T1000 (cell line): ENCODE measurements around the gene RNF26.

Experiments used
- DNase-seq: peaks from one replicate; lab custom pipeline; 2025; ENCODE audit warnings: mixed read lengths; lab: John Stamatoyannopoulos, UW

RNF26 gene

DNA sequence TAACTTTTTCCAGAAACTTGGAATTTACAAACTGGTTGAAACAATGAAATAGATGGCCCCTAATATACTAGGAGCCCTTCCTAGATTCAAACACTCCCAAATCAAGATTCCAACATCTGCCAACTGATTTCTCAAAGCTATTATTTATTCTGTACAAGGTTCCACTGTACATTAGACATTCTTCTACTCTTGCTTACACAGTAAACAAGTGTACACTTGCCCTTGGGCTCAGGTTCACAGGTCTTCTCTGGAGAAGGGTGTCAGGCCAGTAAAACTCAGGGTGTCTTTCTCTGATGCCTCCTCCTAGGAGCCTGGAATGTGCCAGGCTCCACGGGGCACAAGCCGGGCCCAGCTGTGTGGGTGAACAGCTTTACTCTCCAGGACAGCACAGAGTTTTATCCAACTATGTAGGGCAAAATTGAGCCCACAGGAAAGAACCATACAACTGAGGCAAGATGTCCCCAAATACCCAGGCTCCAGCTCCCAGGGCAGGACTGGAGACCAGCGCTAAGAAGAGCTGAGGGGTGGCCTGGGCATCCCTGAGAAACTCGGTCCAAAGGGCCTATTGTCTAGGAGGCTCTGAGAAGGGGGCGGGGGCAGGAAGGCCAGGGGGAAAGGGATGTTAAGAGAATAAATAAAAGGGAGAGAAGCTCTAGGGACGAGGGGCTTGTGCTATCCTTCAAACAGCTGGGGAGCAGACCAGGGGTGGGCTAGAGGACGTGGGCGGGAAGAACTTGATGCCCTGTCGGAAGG lies 20.9 kb downstream of the RNF26 start:
- no peak for DNase-seq

DNA sequence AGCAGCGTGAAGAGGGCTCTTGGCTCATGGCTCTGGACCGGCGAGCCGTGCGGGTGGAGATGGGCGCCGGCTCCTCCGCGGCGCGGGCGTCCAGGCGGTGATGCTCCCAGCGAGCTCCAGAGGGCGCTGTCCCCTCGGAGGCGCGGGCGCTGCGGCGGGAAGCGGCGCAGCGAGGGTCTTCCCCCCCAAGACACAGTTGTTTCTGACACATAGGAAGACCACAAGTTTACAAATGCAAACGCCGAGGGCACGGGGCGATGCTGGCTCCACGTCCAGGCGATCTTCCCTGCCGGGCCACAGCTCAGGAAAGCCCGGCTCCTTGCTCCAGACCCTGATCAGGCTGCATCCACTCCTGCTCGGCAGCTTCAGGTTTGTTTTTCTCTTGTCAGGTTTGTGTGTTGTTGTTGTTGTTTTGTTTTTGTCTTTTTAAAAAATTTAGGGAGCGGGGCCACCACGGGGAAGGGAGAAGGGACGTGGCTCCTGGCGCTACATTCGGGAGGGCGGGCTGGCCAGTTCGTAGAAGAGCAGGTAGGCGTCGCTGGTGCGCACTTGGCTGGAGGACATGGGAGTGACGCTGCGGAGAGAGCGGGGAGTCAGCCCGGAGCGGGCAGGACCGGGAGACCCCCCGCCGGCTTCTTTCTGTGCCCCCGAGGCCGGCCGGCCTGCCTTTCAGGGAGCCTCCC lies 22.2 kb downstream of the RNF26 start:
- no peak for DNase-seq

DNA sequence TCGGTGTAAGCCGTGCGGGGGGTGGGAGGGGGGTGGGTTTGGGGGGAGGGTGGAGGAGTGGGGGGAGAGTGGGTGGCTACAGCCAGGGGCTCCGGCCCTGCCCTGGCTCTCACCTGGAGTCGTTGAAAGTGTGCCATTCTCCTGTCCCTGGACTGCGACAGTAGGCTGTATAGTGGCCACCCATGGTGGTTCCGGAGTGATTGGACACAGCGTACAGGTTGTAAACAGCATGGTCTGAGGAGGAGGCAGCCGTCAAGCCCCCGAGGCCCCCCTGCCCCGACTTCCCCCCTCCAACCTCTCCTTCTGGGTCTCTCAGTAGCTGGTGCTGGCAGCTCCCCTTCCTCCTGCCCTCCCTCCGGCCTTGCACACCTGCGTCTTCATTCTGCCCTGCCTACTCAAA lies 22.7 kb downstream of the RNF26 start:
- no peak for DNase-seq

DNA sequence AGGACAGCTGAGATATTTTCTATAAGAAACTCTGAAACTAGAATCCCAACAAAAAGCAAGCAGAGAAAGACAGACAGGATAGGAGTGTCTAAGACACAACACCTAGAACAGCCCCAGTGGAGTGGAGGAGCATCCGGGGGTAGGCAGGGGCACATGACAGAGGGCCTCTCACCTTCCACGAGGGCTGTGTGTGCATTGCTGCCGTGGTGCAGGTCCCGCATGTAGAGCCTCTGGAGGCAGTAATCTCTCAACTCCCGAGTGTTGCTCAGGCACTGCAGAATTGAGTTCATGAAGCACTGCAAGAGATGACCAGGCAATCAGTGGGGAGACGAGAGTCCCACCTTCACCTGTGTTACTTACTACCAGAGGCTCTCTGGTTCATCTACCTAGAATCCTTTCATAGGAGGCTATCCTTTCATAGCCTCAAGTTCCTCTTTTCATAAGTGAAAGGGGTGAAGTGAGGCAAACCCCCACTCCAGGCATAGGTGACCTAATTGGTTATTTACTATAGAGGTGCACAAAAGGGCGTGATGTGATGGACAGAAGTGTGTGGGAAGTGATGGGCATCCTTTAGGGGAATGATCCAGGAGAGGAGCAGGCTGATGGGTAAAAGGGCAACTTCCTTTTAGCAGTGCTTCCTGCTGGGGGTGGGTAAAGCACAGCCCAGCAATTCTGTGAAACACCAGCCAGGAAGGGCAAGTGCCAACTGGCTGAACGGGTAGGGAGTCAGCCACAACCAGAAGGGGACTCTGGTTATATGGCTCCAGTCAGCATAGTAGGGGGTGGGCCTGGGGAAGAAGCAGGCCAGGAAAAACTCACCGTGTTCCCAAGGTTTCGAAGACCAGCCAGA lies 25.3 kb downstream of the RNF26 start:
- no peak for DNase-seq

DNA sequence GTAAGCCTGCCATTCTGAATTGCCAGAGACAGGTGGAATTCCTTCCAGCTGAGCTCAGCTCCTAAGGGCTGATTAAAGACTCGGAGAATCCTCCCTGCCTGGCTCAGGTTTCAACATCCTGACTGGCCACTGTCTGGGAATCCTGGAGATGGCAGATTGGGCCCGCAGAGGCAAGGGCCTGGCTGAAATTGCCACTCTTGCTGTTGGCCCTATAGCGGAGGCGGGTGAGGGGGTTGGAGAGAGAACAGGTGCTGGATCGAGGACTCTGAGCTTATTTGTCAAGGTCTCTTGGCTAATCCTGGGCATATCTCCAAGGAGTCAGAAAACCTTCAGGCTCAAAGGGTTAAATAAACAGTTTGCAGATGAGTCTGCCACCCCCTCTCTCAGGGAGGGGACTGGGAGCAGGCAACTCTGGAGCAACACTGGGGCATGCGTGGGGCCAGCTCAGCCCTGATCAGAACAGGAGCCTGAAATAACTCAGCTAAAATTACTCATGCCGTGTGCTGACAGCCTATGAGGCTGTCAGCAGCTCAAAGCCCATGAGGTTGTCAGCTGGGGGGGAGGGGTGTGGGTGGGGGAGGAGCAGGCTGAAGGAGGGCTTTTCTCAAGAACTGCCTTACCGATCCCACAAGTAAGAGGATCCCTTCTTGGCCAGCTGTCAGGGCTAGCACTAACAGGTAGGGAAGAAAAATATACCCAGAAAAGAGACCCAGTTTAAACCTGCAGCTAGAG lies 26.9 kb downstream of the RNF26 start:
- DNase-seq: peak; percentile 55

DNA sequence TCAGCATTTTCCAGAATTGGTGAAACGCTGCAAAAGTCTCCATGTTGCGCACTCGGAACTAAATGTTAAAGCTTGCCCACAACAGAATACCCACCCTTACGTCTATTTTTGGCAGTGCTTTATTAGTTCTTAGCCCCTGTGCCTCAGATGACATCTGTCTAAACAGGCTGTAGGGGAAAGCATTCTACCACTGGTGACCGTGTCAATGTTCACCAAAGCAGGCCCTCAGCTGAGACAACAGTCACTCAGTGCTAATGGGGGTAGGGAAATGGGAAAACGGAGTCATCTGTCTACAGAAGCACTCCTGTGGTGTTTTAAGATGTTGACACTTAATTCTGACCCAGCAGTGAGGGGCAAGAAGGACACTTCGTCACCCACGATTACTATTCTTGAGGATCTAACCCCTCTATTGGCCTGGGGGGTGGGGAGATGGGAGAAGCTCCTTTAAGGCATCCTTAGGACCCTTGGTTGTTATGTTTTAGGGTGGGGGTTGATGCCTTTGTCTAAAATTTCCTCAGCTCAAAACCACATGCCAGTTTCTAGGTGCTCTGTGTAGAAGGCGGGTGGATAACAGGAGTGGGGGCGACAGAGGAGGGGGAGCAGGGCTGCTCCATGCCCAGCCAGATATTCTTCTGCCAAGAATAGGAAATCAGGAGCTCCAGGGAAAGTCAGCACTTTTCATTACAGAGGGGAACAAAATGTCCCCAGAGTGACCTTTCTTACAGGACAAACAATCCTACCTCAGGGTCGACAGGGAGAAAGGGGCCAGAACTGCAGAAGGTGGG lies 27.8 kb downstream of the RNF26 start:
- DNase-seq: no peak

DNA sequence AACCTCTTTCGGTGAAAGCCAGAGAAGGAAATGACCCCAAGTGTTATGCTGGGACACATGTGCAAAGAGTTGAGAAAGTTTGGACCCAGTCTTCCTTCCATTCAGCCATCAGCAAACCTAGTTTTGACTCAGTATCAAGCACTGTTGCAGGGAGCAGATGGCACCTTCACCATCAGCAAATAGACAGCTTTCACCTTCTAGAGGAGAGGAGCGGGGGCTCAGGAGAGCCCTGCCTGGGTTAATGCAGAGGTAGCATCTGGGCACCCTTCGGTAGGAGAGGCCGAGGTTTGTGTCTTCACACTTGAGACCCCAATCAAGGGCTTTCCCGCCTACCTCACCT lies 28.4 kb downstream of the RNF26 start:
- no peak for DNase-seq

DNA sequence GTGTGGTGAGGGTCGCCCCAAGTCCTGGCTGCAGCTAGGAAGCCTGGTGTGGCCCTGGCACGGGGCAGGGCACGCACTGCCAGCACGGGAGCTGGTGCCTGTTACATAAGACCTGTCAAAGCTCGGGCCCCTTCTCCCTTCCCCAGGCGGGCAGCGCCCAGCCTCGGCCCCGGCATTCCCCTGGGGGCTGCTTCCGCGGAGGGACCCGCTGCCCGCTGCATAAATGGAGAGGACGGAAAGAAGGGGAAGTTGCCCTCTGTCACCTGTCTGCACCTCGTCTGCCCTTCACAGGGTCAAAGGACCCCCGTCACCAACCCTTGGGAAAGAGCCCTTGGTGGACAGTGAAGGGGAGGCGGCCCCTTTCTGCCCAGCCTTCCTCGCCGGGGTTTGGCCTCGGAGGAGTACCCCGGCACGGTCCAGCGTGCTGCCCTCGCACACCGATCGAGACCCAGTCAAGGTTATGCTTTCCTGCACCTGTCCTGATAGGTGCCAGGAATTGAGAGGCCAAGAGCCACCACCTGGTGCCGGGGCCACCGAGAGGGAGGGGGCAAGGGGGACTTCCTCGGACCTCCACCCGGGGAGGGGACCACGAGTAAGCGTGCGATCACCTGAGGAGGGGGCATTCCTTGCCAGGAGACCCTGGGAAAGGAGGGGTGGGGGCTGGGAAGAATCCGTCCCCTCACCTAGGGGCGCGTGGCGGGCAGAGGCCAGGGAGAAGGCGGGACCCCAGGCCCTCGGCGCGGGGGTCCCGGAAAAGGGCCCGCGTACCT lies 28.9 kb downstream of the RNF26 start:
- no peak for DNase-seq

DNA sequence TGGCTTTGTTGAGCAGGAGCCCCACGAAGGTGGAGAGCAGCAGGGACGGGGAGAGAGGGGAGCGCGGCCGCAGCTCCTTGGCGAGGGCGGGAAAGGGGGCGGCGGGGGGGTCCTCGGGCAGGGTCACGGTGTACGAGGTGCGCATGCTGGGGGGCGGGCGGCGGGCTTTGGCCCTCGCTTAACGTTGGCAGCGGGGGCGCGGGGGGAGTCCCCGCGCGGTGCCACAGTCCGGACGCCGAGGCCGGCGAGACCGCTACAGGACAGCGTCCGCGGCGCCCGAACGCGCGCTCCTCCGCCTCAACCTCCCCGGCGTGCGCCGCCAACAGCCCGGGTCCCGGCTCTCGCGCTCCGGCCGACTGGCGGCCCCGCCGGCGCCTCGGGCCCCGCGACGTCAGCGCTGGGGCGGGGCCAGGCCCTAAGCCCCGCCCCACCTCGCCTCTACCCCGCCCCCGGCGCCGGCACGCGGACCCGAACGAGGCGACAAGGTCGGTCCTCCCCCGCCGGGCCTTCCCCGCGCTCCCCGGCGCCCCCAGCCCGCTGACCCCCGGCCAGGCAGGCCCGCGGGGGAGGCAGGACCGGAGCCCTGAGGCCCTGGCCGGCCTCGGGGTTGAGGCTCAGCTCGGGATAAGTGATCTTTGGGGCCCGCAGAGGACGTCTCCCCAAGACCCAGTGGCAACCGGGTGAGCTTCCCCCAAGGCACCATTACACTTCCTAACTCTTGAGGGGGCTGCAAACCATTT lies 29.7 kb downstream of the RNF26 start:
- peak; percentile 16 for DNase-seq

DNA sequence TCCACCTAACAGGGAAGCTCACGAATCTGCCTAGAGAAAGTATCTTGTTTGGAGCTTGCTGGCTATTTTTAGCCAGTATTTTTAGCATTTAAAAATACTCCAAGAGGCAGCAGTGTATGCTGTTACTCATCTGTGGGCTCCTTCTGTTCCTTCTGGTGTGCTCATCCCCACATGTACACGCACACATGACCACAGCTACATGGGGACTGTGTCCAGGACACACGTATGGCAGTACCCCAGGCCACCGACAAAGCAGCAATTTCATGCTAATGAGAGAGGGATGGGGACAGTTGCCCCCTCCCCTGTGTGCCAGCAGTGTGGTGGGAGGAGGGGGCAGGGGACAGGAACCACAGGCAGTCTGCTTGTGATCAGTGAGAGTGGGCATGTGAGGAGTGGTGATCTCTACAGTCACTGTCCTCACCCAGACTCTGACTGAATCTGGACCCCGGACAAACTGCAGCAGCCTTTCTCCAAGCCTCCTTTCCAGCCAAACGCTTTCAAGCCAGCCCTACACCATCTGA lies 30.8 kb downstream of the RNF26 start:
- DNase-seq: no peak

DNA sequence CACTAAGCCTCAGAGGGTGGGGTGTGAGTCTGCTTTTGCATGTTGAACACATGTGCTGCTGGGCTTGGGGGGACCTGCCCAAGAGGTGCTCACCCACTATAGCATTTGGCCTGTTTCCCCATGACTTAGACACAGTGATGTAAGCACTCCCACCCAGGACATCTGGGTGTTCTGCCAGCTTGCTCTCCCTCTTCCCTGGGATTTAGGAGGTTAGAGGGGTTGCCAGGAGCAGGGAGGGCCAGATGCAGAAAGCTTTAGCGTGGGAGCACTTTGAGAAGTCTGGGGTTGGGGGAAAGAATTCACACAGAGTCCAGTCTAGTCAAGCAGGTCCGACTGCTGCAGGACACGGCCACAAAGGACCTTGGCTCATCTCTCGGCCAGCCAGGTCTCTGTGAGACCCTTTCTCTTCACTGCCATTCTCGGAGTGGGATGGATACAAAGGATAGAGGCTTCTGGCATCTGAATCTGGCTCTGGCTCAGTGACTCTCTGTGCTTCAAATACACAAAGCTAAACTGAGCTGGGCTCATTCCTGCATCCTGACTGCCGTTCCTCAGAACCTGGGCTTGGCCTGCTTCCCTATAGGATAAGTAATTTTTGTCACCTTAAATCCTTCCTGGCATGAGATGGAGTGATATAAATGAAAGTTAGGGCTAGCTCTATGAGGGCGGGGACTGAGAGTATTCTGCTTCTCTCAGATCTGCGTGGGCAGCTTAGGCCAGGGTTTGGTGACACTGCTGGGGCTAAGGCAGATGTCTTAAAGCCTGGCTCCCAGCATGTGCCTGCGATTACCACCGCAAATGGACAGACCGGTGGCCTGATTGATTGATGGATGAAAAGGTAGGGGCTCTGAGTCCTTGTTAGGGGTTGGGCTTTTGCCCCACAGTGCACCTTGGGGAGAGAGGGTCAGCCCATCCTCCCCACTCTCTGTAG lies 32.6 kb downstream of the RNF26 start:
- DNase-seq: no peak

DNA sequence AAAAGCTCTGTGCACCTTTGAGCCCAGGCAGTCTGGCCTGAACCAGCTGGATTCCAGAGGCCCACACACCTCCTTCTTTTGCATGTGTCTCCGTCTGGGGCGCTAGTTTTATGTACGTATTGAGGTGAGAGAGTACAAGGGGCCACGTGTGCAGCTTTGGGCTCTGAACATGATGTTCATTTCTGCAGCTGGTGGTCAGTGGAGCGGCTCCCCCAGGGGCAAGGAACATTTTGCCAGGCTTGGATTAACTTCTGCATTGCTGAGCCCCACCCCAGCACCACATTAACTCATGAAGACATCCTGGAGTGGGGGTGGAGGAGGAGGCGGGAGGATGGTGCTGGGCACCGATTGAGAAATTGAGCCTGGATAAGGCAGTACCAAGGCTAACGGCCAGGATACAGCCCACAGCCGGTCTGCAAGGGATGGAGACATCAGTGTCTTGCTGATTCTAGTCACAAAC lies 33.4 kb downstream of the RNF26 start:
- no peak for DNase-seq

DNA sequence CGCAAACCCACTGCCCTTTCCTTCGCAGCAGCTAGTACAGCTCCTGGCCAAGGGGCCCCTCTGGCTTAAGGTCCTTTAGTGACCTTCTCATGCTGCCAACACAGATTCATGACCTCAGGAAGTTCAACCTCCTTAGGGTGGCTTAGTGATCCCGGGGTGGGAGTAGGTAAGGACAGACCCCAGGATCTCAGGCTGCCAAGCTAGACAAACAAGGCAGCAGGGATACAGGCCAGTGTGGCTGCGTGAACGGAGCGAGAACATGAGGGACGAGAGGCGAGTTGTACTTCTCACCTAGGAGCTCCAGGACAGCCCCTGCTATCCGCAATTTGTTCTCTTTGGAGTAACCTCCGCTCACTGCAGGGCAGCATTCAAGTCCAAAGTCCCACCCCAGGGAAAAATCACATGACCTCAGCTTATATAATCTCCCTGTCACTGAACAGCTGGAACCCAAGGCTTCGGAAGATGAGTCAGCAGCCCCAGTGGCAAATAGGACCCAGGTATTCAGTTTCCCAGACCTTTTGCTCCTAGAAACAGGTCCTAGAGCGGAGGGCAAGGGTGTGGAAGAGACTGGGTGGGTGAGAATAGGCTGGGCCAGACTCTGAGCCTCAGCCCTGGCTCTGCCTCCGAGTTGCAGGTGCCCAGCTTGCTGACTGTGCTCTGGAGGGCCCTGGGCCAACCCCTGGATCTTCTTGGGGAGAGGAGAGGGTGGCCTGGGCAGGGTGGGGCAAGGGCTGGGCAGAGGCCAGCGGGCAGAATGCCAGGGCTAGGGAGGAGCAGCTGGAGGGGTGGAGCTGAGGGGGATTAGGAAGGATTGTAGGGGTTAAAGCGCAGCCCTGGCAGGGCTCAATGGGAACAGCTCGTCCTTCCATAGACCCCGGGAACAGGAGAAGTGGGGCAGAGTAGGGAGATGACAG lies 34.1 kb downstream of the RNF26 start:
- DNase-seq: no peak

DNA sequence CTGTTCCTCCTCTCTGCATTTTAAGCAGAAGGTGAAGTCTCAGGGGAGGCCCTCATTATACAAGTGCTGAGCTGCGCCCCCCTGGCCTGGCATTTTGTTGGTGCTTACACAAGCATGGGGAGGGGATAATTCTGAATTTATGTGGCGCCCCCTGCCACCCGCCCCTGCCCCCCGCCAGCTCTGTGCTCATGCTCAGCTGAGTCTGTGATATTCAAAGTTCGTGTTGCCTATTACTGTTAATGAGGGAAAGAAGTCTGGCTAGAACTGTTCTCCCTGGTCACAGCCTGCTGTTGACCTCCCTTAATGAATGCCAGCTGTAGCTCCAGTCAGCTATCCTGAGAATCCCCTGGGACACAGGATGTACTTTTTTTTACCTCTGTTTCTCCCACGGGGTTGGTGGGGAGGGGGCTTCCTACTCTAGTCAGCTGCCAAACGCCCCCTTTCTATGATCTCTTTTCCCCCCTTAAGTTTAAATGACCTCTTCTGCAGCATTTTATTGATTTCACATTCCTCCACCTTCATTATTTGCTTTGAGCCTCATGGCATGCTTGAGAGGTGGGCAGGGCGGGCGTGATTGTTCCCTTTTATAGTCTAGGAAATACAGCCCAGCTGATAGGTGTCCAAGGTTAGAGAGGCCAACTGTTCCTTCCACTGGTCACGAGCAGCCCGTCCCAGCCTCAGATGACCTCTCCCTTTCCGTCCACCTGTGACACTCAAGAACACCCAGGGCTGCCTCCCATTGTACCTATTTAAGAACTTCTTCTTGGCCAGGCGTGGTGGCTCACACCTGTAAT lies 35.0 kb downstream of the RNF26 start:
- no peak for DNase-seq

DNA sequence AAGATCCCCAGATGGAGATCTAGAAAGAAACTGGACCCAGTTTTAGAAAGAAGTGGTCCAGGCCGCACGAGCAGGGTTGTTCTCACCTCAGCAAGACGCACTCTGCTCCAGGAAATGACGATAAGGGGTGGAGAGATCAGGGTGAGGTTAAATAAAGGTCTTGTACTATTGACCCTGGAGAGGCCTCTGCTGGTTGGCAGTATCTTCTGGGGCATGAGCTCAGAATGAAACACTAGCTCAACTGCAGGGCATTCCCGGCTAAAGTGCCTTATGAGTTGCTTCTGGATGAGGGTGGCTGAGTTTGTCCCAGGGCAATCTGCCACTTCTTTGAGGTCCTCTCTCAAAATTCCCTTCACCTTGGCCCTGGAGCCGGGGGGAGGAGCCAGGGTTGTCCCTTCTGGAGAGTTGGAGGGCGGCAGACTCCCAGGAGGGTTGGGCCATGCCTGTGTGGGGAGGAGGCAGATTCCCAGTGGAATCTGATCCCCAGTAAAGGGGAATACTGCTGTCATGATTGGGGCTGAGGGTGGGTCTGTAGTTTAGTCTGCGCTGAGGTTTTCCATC lies 36.2 kb downstream of the RNF26 start:
- DNase-seq: no peak

DNA sequence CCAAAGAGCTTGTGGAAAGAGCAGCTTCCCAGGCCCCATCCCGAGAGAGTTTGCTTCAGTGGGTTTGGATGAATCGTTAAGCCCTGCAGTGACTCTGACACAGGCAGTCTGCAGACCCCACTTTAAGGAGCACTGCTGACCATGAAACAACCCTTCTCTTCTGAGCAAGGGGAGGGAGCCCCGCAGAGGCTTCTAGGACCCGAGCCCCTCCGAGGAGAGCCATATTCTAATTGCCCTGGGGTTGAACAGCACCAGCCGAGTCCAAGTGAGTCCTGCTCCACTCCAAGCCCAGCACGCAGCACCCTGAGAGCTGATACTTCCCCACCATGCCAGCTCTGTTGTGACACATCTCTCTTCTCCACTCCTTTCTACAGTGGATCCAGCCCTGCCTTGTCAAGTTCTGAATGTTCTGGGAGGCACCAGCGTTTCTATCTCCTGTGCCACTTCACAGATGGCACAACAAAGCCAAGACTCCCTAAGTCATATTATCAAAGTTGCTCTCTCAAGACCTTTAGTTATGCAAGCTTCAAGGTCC lies 36.8 kb downstream of the RNF26 start:
- no peak for DNase-seq
